NCI-H1417 treated with DMSO at 0.1 percent for 48 hours (cell line): ENCODE measurements around the gene LARGE1.

Experiments used
- DNase-seq: peaks from one replicate; lab custom pipeline; 2025; lab: John Stamatoyannopoulos, UW

Gene LARGE1

DNA sequence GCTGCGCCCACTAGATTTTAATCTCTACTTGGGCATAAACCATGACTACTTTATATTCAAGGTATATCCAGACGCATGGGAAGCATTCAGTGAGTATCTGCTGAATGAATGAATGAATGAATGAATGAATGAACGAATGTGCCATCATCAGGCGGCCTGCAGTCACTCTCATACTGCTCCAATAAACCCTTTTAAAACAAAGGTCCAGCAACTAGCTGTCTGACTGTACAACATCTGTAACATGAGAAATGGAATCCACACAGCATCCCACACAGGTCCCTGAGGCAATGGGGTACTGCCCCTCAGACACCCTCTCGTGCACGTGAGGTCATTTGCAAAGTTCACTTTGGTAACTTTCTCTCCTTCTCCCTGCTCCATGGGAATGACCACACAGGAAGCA is 147.5 kb downstream of the LARGE1 start:
- no peak for DNase-seq

DNA sequence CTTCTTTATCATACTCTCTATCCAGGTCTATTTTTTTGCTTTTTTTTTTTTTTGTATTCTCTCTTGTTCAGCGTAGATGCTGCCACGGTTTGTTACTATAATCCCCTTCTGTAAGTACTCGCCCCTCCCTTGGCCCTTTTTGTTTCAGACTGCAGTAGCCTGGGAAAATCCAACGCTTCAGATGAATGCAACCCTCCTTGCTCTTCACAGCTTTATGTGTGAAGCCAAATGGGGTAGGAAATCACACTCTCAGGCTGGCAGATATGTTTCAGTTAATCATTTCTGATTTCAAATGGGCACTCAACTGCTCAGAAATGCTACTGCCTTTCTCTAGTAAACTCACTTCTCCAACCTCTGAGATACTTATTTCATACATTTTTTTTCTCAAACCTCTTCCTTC is 149.1 kb downstream of the LARGE1 start:
- DNase-seq: no peak

DNA sequence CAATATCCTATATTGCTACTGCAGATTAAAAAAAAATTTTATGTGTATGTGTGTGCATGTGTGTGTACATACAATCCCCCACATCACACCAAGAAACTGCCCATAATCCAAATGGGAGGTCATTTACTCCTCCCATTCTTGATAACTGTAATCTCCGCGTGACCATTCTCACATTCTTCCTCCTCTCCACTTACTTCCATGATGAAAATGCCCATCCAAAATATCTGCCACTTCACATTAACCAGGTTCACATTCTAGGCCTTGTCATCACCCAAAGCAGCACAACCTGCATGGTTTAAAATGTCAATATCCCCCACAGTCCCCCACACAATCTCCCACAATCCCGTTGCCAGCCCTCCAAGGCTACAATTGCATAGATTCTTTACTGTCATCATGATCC is 149.6 kb downstream of the LARGE1 start:
- no peak for DNase-seq

DNA sequence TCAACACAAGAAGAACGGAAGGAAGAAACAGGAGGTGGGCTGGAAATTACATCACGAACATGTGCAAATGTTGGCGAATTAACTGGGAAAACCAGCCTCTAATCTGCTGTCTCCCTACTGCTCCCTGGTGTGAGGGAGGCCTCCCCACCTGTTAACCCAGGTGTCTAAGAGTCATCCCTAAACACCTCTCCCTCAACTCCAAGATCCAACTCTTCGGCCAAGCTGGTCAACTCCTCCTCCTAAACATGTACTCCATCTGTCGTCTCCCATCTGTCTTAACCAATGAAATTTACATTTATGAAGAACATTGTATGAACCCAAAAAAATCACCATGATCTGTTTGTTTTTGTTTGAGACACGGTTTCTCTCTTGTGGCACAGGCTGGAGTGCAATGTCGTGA is 154.2 kb downstream of the LARGE1 start:
- DNase-seq: no peak

DNA sequence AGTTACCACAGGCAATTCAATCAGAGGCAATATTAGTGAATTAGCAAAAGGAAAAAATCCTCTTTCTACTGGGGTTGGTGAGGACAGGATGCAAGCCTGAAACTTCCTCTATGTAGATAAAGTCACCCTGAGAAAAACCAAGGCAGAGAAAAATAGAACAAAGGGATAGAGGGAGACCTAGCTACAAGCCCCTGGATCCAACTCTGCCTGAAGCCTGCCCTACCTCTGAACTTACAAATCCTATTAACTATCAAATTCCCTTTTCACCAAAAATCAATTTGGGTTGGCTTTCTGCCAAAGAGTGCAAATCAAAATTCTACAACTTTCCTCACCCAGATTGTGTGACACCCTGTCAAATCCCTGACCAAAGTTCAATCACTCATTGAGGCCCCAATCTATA is 161.3 kb downstream of the LARGE1 start:
- no peak for DNase-seq

DNA sequence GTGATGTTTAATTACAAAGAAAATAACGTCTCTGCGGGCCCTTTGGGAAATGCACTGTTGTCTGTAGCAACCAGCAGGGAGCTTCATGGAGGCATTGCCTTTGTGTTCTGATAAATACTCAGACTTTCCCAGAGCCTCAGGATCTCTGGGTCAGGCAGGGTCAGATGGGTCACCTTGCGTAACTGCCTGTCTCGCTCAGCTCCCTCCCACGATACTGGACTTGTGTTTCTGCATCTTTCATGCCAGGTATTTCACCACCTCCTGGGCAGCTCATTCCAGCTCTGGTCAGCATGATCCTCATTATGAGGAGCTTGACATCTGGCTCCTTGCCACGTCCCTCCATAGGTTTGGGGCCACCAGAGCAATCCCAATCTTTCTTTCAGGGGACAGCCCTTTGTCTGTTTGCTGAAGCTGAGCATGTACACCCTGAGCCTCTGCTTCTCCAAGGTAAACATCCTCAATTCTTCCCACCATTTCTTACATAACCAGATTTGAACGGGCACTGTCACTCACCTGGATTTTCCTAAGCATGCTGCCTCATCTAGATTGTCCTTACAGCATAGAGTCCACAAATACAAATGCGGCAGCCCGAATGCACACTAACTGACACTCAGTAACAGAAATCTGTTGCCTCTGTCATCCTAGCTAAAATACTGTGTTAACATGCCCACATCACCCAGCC is 162.3 kb downstream of the LARGE1 start:
- no peak for DNase-seq

DNA sequence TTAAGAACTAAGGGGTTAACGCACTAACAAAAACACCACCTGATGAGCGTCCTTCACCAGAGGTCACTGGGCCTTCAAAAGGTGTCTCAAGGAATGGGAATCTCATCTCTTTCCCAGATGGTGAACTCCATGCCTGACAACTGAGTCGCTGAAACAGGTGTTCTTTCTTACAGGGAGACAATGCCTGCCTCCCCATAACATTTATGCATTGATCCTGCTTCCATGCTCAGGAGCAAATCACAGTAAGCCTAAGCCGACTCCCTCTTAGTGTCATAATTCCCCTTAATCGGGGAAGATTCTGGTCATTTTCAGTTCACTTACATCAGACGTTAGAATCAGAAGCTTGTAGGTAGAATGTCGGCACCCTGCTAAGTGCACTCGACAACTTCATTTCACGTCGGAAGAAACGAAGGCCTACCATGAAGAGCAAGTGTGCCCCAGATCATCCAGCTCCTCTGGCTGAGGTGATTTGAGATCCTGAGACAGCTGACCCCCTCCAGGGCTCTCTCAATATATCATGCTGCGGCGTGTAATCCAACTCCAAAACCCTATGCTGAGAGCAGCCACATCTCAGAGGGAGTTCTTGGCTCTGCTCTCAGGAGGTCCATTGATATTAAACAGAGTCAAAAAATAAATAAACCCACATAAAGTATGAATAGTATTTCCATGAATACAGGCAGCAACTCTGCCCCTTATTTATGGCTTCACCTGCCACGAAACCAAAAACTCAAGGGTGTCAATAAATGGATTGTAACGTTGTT is 163.1 kb downstream of the LARGE1 start:
- DNase-seq: peak; percentile 42

DNA sequence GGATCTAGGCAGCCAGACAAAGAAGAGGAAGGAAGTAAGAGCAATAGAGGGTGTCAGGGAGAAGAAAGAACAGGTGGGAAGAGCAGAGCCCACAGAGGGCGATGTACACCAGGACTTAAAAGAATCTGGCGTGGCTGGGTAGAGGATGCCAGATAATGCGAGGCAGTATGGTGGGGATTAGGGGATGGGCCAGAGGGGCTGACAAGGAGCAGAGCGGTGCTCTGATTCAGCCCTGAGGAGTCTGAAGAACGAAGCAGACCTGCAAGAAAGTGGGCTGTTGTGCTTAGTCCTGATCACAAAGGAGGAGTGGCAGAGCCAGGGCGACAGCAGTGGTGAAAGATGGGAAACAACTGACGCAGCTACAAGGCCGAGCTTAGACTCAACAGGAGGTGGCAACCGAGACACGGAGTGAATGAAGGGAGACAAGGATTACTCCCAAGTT is 163.7 kb downstream of the LARGE1 start:
- DNase-seq: no peak

DNA sequence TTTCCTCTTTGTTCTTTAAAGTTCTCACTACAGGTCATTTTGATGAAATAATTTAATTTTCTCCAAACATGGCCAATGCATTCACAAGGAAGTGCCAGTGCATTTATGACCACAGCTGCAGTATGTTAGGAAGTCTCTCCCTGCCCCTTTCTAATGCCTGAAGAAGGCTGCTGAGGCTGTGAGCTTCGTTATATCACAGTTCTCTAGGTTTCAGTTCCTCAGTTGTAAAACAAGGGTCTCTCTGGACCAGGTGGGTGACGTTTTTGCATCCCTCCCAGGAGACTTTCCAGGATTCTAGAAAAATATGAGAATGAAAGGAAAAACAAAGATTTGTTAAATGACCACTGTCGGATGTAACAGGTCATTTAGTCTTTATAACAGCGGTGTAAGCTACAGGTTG is 171.6 kb downstream of the LARGE1 start:
- no peak for DNase-seq

DNA sequence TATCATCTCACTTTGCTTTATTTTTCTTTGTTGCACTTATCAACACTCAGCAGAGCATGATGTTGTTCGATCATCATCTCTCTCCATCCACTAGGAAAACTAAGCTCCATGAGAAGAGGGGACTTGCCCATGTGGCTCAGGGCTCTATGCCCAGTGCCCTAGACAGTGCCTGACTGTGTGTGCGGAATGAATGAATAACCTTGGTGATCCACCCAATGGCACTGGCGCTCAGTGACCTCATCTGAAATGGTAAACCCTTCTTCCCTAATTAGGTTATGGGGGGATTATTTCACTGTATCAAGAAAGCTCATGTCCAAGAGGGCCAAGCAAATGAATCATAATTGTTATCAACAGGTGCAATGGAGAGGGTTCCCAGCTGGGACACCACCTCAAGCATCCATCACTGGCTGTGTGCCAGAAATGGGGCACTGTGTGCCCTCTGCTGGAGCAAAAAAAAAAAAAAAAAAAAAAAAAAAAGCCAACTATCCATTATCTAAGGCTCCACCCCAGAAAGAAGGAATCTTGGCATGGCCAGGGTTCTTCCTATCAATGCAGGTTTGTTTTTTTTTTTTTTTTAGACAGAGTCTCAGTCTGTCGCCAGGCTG is 172.6 kb downstream of the LARGE1 start:
- DNase-seq: peak; percentile 8

DNA sequence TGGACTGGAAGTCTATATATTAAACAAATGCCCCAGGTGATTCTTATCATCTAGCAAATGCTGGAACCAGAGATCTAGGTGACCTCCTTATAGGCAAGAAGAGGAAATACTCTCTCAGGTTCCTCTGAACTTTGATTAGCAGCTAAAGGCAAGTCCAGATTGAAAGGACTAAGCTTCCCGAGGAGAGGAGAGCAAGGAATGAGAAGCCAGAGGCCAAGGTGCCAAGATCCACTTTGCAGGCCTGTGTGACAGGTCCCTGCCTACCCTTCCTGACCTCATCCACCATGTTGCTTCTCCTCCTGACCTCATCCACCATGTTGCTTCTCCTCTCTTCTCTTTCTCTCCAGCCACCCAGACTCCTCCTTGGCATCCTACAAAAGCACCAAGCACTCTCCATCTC is 173.2 kb downstream of the LARGE1 start:
- no peak for DNase-seq

DNA sequence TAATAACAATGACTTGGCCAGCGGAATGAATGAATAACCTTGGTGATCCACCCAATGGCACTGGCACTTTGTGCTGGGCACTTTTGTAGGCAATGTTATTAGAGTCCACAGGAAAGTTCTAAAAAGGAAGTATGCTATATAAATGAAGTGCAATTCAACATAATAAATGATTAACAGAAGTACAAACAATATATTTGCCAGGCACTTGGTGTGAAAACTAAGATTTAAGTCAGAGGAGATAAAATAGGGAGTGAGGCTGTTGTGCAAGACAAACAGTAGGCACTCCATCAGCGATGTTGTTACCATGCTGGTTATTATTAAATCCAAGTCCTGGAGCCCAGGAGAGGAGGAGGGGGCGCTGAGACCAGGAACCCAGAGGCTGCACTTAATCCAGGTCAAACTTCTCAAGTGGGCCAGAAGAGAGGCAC is 173.8 kb downstream of the LARGE1 start:
- no peak for DNase-seq

DNA sequence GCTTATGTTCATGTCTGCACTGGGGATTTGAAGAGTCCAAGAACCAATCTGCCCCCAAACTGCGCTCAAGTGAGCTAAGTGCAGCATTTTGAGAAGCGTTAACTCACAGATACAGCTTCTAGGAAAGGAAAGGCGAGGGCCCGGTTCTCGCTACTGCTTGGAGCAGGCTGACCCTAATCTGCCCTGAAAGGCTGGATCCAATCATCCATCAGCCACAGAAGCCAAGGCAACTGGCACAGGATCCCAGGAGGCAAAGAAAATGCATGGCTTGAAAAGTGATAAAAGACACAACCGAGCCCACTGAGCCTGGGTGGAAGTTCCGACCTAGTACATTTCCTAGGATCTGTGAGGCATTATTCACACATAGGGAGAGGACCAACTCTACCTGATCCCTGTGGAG is 174.8 kb downstream of the LARGE1 start:
- DNase-seq: no peak

DNA sequence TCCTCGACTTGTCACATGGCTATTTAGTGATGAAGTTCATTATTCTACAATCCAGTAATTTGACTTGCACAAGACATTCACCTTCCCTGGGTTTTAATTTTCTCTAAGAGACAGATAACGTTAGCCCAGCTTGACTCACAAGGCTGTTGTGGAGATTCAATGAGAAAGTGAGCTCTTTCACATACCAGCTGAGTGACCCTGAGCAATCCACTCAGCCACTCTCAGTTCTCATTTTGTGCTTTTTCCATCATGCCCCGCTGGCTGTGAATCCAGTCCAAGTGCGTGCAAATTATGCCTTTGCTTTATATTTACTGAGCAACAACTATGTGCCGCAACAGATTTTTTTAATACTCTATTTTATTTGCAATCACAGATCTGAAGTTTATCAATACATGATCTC is 176.5 kb downstream of the LARGE1 start:
- DNase-seq: no peak

DNA sequence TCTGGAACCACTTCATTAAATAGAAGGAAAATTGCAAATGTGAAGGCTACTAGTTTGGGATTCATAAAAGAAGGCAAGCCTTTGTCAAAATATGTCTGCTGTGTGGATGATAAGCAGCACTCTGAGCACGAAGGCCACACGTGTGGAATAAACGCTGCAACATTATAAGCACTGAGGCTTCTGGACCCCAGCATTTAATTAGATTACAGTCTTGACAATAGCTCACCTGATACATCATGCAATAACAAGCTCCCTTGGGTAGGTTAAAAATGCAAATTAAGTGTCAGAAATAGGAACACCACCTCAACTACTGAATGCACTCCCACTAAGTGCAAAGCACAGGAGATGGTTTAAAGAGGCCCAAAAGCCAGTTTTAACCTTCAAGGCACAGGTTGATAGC is 179.3 kb downstream of the LARGE1 start:
- no peak for DNase-seq

DNA sequence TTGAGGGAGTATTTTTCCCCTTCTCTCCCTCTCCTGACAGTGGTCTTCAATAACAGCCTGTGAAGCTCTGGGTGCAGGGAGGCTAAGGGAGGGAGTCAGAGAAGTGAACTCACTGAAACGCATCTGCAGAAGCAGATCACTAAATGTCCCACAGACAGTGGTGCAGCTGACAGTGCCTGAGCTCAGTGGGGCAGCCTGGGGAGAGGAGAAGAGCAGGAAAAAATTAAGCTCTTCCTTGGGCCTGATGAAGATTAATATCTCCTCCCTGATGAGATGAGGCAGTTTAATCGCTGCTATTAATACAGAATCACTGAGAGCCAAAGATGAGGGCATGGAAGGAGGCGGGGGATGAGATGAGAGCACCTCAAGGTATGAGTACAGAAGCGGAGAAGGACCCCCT is 180.8 kb downstream of the LARGE1 start:
- no peak for DNase-seq

DNA sequence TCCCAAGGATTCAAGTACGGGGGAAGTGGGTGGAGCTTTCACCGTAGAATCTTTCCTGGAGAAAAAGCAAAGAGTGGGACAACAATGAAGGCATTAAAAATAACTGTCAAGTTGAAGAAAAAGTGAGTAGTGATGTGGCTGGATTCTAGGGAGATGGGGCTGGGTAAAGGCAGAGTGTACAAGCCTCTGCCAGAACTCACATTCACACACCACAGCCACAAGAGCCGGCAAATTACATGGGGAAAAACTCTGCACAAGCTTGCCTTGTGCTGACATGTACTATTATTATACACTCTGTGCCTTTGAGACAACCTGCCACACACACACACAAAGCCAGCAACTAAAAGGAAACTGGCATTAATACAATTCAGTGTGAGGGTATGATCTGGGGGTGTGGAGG is 182.6 kb downstream of the LARGE1 start:
- no peak for DNase-seq

DNA sequence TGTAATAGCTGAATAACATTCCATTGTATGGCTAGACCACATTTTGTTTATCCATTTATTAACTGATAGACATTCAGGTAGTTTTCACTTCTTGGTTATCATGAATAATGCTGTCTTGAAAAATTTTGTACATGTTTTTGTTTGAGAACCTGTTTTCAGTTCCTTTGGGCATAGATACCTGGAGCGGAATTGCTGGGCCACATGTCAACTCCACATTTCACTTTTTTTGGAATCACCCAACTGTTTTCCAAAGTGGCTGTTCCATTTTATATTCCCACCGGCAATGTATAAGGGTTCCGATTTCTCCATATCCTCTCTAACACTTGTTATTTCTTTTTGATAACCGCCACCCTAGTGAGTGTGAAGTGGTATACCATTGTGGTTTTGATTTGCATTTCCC is 184.3 kb downstream of the LARGE1 start:
- DNase-seq: no peak

DNA sequence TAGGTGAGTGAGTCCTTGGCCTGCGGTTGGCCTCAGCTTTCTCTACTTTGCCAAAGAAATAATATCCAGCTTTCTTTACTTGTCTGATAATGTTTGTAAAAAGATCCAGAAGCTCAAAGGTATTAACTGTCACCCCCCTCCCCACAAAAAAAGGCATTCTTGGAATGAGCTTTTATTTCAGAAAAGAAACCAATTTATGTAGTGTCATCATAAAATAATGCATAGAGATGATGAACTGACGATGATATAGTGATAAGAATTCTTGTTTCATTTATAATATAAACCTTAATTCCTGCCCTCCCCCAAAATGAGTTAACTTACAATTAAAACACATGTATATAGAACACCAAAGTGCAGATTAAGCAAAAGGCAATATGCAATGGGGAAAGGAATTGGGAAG is 191.4 kb downstream of the LARGE1 start:
- DNase-seq: no peak

DNA sequence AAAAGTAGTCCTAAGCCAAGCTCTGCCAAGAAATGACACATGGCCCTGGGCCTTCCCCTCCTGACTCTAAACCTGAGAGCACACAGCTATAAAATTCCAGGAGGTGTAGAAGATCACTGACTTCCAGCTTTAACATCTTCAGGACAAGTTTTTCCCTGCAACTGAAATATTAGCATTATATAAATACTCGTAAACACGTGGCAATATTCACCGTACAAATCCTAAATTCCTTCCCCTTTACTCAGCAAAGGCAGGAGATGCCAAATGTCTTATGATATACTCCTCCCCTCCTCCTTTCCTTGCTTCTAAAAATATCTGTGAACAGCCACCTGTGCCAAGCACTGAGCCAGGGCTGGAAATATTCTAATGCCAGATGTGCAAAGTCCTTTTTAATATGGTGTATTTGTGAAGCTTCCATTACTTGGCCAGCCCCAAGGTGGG is 194.0 kb downstream of the LARGE1 start:
- DNase-seq: no peak

DNA sequence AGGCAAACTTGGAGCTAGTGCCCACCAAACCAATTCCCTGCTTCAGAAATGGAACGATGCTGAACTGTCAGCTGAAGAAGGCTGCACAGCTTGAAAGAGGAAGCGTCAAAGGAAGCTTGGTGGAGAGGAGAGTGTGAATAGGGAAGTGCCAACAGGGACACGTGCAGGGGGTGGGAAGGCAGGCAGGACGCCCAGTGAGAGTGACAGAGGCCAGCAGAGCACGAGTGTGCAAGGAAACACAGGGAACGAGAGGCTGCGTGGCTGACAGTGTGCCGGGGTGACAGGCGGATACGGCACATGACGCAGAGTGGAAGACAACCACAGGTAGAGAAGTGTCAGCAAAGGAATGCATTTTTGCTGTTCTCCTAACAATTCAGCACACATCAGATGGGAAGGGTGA is 196.4 kb downstream of the LARGE1 start:
- no peak for DNase-seq

DNA sequence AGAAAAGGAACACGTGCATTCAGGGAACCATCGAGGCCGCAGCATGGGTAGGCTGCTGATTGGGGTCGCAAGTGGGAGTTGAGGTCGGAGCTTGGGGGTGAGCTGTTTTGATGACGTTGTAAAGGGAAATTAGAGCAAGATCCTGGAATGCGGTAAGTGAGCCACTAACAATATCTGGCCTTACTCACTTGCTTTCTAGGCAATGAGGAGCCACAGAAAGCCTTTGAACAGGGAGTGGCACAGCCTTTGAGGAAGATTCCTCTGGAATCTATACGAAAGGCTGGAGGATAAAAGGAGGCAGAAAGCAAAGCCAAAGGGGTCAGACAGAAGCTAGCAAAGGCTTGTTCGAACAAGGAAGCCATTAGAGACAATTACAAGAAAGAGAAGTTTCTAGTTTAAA is 197.5 kb downstream of the LARGE1 start:
- DNase-seq: no peak

DNA sequence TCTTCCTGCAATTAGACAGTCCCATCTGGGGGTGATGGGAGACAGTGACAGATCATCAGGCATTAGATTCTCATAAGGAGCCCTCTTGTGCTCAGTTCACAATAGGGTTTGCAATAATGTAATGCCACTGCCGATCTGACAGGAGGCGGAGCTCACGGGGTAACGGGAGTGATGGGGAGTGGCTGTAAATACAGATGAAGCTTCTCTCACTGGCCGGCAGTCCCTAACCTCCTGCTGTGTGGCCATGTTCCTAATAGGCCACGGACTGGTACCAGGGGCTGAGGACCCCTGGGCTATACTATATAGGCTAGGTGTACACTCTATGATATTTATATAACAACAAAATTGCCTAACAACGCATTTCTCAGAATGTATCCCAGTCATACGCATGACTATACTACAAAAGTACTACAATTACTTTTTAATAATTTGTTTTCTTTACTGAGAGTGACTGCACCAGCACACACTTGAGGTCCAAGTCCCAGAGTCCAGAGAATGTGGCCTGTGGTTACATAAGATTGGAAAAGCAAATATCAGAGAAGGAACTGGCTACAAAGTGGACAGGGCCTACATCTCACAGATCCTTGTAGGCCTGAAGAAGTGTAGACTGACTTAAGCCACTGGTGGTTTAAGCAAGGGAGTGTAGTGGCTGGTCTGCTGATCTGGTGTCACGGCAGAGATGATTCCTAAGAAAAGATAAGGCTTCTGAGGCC is 200.0 kb downstream of the LARGE1 start:
- no peak for DNase-seq
